Measurements from ENCODE around the gene CEP85L. TPM values are rescaled to one million over a fixed set of nuclear protein-coding genes. Genes with fewer than 3 reads are reported as not detected.
"Not testable (repeated sequence)": the region's sequence is repeated elsewhere in the genome, so short reads cannot be mapped to it uniquely, and the experiment has no call there.

Gene CEP85L
- total RNA-seq, 1 donor from 2014 or later = 12.6 TPM

DNA sequence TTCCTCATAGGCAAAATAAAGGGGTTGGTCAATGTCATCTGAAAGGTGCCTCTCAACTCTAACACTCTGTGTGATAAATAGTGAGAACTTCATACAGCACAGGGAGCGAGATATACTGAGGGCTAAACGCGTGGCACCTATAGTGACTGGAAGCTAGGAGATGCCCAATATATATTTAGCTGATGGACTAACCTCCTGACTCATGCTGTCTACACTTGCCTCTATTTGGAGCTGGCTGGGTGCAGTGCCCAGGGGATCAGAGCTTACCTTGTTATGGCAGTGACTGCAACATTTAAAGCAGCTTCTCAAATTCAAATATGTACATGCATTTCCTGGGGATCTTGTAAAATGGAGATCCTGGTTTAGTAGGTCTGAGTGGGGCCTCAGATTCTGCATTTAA lies 214.9 kb downstream of the CEP85L start:
- Mint-ChIP-seq H3K27ac (no peak overlapping the region), H3K36me3 (no peaks in the 10 kb centered on the region), H3K27me3 (ENCODE audit: insufficient read depth, low read depth) (no peaks in the 10 kb centered on the region), H3K4me3 (no peak overlapping the region), H3K4me1 (no peaks in the 10 kb centered on the region), H3K9me3 (peaks cover 6% of the 10 kb centered on the region)
- TF ChIP-seq EZH2 (IDR thresholded peaks at IDR 0.05) (no peak), EZH2phosphoT487 (IDR thresholded peaks at IDR 0.05) (no peak)
- TF ChIP-seq, protein P1, sequence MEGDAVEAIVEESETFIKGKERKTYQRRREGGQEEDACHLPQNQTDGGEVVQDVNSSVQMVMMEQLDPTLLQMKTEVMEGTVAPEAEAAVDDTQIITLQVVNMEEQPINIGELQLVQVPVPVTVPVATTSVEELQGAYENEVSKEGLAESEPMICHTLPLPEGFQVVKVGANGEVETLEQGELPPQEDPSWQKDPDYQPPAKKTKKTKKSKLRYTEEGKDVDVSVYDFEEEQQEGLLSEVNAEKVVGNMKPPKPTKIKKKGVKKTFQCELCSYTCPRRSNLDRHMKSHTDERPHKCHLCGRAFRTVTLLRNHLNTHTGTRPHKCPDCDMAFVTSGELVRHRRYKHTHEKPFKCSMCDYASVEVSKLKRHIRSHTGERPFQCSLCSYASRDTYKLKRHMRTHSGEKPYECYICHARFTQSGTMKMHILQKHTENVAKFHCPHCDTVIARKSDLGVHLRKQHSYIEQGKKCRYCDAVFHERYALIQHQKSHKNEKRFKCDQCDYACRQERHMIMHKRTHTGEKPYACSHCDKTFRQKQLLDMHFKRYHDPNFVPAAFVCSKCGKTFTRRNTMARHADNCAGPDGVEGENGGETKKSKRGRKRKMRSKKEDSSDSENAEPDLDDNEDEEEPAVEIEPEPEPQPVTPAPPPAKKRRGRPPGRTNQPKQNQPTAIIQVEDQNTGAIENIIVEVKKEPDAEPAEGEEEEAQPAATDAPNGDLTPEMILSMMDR (IDR thresholded peaks at IDR 0.05) = no peak
- DNase-seq (ENCODE audit: low spot score) = no peak
- Histone ChIP-seq H4K20me1 (ENCODE audit: low read depth) (no peaks in the 10 kb centered on the region), H3K79me2 (ENCODE audit: low read depth) (no peaks in the 10 kb centered on the region), H2AFZ (replicated peaks) (no peak overlapping the region), H3K27me3 (no peaks in the 10 kb centered on the region), H3K4me2 (no peak overlapping the region), H3K4me3 (no peak overlapping the region), H3K9me3 (ENCODE audit: low read depth) (no peaks in the 10 kb centered on the region), H3K4me1 (no peaks in the 10 kb centered on the region), H3K27ac (no peak overlapping the region), H3K36me3 (no peaks in the 10 kb centered on the region), H3F3A (ENCODE audit: low read depth) (no peaks in the 10 kb centered on the region), H3K9ac (no peak overlapping the region)

DNA sequence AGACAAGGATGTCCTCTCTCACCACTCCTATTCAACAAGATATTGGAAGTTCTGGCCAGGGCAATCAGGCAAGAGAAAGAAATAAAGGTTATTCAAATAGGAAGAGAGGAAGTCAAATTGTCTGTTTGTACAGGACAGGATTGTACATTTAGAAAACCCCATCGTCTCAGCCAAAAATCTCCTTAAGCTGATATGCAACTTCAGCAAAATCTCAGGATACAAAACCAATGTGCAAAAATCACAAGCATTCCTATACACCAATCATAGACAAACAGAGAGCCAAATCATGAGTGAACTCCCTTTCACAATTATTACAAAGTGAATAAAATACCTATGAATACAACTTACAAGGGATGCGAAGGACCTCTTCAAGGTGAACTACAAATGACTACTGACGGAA lies 217.2 kb downstream of the CEP85L start:
- H3K36me3 Mint-ChIP-seq; H3K4me1 Mint-ChIP-seq; H3K9me3 ChIP-seq (ENCODE audit: low read depth); H3K27ac ChIP-seq; H3K27me3 ChIP-seq; H3K27ac Mint-ChIP-seq; H3K4me2 ChIP-seq; H3K4me3 ChIP-seq; H3K36me3 ChIP-seq; H3K79me2 ChIP-seq (ENCODE audit: low read depth); H3K4me3 Mint-ChIP-seq; H3K4me1 ChIP-seq; H4K20me1 ChIP-seq (ENCODE audit: low read depth); H3K9me3 Mint-ChIP-seq; H2AFZ ChIP-seq (replicated peaks); H3F3A ChIP-seq (ENCODE audit: low read depth); DNase-seq (ENCODE audit: low spot score); H3K27me3 Mint-ChIP-seq (ENCODE audit: insufficient read depth, low read depth); H3K9ac ChIP-seq: not testable (repeated sequence)

DNA sequence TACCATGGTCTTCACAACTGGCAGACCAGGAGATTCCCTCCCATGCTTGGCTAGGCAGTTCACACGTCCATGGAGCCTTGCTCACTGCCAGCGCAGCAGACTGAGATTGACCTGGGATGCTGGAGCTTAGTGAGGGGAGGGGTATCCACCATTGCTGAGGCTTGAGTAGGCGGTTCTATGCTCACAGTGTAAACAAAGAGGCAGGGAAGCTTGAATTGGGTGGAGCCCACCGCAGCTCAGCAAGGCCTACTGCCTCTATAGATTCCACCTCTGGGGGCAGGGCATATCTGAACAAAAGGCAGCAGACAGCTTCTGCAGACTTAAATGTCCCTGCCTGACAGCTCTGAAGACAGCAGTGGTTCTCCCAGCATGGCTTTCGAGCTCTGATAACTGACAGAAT lies 230.1 kb downstream of the CEP85L start:
- not testable (repeated sequence) for H3K27ac Mint-ChIP-seq; H3K27ac ChIP-seq; H3K9ac ChIP-seq; H3K4me2 ChIP-seq; H3F3A ChIP-seq (ENCODE audit: low read depth); H4K20me1 ChIP-seq (ENCODE audit: low read depth); H3K79me2 ChIP-seq (ENCODE audit: low read depth); H3K4me3 Mint-ChIP-seq; H3K4me1 Mint-ChIP-seq; H3K36me3 Mint-ChIP-seq; H3K27me3 Mint-ChIP-seq (ENCODE audit: insufficient read depth, low read depth); H3K4me3 ChIP-seq; H3K27me3 ChIP-seq; H3K9me3 ChIP-seq (ENCODE audit: low read depth); H3K4me1 ChIP-seq; H3K36me3 ChIP-seq
- peak; percentile 56 for DNase-seq (ENCODE audit: low spot score)
- peaks cover 11% of the 10 kb centered on the region for H3K9me3 Mint-ChIP-seq
- TF ChIP-seq, protein P1 (IDR thresholded peaks at IDR 0.05) = peak; percentile 13
- H2AFZ ChIP-seq (replicated peaks) = peak overlapping the region; percentile 79

DNA sequence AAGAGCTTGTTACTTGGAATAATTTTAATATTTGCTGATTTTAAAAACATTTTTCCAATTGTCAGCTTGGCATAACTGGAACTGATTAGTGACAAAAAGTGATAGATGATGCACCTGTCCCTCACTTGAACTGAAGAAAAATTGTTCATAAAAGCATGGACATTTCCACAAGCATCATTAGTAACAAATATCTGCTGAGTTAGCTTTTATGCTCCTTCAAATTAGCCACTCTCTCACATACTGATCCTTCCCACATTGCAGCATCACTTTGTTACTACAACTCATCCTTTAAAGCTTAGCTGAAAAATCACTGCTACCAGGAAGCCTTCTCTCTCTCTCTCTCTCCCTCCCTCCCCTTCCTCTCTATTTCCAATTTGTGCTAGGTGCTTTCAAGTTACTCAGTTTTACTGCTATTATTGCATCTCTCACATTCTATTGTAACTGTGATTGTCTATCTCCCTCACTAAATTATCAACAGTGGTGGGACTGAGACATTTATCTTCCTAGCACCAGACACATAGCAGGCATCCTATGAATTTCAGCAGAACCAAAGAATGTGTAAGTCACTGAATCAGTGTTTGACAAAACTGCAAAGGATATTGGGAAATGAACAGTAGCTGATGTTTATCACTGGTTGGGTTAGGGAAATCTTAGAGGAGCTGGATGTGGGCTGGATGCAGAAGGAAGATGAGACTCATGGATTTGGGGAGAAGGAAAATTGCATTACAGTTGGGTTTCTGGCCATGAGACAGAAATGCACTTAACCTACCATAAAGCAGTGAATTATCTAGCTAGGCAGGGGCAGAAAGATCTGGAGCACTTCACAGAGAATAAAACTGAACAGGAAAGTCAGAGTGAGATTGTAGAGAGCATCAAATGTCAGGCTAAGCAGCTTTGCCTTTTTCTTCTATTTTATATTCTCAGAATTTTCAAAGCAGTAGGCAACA lies 231.7 kb downstream of the CEP85L start:
- no peak overlapping the region for H3K27ac ChIP-seq
- no peaks in the 10 kb centered on the region for H3F3A ChIP-seq (ENCODE audit: low read depth)
- no peaks in the 10 kb centered on the region for H3K4me1 ChIP-seq
- H3K4me2 ChIP-seq = no peak overlapping the region
- no peak overlapping the region for H3K9ac ChIP-seq
- H3K36me3 Mint-ChIP-seq = no peaks in the 10 kb centered on the region
- DNase-seq (ENCODE audit: low spot score) = no peak
- peaks cover 3% of the 10 kb centered on the region for H3K27me3 Mint-ChIP-seq (ENCODE audit: insufficient read depth, low read depth)
- no peaks in the 10 kb centered on the region for H3K79me2 ChIP-seq (ENCODE audit: low read depth)
- no peak overlapping the region for H3K4me3 Mint-ChIP-seq
- TF ChIP-seq, protein P1 (IDR thresholded peaks at IDR 0.05) = no peak
- TF ChIP-seq EZH2 (IDR thresholded peaks at IDR 0.05) (no peak), EZH2phosphoT487 (IDR thresholded peaks at IDR 0.05) (no peak)
- no peaks in the 10 kb centered on the region for H3K27me3 ChIP-seq
- H3K4me3 ChIP-seq = no peak overlapping the region
- H3K36me3 ChIP-seq = no peaks in the 10 kb centered on the region
- H3K9me3 ChIP-seq (ENCODE audit: low read depth) = no peaks in the 10 kb centered on the region
- H3K4me1 Mint-ChIP-seq = no peaks in the 10 kb centered on the region
- H3K27ac Mint-ChIP-seq = no peak overlapping the region
- no peak overlapping the region for H2AFZ ChIP-seq (replicated peaks)
- no peaks in the 10 kb centered on the region for H3K9me3 Mint-ChIP-seq
- H4K20me1 ChIP-seq (ENCODE audit: low read depth) = no peaks in the 10 kb centered on the region
